ENCODE data around the gene KCNJ3. TPM values are rescaled to one million over a fixed set of nuclear protein-coding genes. Genes with fewer than 3 reads are reported as not detected.

The KCNJ3 gene
- total RNA-seq, 1 donor from 2014 or later, result 4.2 TPM

DNA sequence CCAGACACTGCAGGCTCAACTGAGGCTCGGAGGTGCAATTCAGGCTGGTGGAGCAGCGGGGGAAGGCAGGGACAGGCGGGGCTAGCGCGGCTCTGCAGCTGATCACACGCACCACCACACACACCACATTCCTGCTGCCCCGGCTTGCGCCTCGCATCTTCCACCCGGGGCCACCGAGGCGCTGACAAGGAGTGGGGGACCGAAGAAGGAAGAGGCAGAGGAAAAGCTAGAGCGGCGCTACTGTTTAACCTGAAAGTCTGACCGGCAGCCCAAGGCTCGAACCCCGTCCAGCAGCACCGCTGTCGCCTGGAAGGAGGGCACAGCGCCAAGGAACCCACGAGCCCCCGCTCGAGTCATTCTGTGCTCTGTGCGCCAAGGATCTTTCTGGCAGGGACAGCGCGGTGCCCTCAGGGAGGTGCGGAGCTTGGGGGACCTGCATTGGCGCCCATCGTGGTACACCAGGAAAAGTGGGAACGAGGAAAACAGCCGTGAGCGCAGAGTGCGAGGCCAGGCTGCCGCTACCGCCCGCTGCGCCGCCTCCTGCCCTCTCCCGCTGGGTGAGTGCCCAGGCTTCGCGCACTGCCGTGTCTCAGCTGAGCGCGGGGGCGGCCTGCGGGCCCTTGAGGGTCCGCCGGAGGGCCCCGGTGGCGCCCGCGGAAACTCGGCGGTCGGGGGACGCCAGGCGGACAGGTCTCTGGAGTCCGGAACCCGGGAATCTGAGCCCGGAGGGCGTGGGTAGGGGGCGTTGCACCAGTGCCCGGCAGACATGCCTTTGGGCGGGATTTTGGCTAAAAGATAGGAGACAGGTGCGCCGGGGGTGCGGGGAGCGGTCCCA, 860 bp upstream of the KCNJ3 start:
- intact Hi-C loops (cut with DNase I), result no loop called here
- H3K27ac ChIP-seq, result no peak overlapping the region
- H3K4me3 ChIP-seq, result peak overlapping the region; percentile 30 to 43

DNA sequence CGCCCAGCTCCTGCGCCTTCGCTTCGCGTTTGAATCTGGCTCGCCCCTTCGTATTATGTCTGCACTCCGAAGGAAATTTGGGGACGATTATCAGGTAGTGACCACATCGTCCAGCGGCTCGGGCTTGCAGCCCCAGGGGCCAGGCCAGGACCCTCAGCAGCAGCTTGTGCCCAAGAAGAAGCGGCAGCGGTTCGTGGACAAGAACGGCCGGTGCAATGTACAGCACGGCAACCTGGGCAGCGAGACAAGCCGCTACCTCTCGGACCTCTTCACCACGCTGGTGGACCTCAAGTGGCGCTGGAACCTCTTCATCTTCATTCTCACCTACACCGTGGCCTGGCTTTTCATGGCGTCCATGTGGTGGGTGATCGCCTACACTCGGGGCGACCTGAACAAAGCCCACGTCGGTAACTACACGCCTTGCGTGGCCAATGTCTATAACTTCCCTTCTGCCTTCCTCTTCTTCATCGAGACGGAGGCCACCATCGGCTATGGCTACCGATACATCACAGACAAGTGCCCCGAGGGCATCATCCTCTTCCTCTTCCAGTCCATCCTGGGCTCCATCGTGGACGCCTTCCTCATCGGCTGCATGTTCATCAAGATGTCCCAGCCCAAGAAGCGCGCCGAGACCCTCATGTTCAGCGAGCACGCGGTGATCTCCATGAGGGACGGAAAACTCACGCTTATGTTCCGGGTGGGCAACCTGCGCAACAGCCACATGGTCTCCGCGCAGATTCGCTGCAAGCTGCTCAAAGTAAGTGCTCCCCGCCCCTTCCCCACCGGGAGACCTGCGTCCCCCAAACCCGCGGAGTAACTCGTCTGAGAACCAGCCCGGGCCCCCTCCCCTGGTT, 453 bp downstream of the KCNJ3 start:
- no peak overlapping the region for H3K27ac ChIP-seq
- TF ChIP-seq POLR2AphosphoS5 (IDR thresholded peaks at IDR 0.05; ENCODE audit: insufficient read depth in 1 of 2, low read depth in 1 of 2), result no peak
- TF ChIP-seq, protein P1, sequence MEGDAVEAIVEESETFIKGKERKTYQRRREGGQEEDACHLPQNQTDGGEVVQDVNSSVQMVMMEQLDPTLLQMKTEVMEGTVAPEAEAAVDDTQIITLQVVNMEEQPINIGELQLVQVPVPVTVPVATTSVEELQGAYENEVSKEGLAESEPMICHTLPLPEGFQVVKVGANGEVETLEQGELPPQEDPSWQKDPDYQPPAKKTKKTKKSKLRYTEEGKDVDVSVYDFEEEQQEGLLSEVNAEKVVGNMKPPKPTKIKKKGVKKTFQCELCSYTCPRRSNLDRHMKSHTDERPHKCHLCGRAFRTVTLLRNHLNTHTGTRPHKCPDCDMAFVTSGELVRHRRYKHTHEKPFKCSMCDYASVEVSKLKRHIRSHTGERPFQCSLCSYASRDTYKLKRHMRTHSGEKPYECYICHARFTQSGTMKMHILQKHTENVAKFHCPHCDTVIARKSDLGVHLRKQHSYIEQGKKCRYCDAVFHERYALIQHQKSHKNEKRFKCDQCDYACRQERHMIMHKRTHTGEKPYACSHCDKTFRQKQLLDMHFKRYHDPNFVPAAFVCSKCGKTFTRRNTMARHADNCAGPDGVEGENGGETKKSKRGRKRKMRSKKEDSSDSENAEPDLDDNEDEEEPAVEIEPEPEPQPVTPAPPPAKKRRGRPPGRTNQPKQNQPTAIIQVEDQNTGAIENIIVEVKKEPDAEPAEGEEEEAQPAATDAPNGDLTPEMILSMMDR (IDR thresholded peaks at IDR 0.05), result no peak
- no peak for TF ChIP-seq POLR2A (IDR thresholded peaks at IDR 0.05)
- DNase-seq (ENCODE audit: extremely low spot score in 2 of 2), result no peak
- no peaks in the 10 kb centered on the region for H3K36me3 ChIP-seq
- peak overlapping the region; percentile 30 to 43 for H3K4me3 ChIP-seq
- H3K4me1 ChIP-seq, result peaks cover 5% of the 10 kb centered on the region
- intact Hi-C loops (cut with DNase I), result no loop called here
- H3K9me3 ChIP-seq, result no peaks in the 10 kb centered on the region
- H3K27me3 ChIP-seq, result no peaks in the 10 kb centered on the region

More for the DNA sequence above, 860 bp upstream of the KCNJ3 start:
- no peaks in the 10 kb centered on the region for H3K9me3 ChIP-seq
- TF ChIP-seq POLR2A (IDR thresholded peaks at IDR 0.05) (no peak), POLR2AphosphoS5 (IDR thresholded peaks at IDR 0.05; ENCODE audit: insufficient read depth in 1 of 2, low read depth in 1 of 2) (no peak)
- TF ChIP-seq, protein P1 (IDR thresholded peaks at IDR 0.05), result no peak
- H3K36me3 ChIP-seq, result no peaks in the 10 kb centered on the region
- DNase-seq (ENCODE audit: extremely low spot score in 2 of 2), result no peak
- no peaks in the 10 kb centered on the region for H3K27me3 ChIP-seq
- peaks cover 5% of the 10 kb centered on the region for H3K4me1 ChIP-seq

DNA sequence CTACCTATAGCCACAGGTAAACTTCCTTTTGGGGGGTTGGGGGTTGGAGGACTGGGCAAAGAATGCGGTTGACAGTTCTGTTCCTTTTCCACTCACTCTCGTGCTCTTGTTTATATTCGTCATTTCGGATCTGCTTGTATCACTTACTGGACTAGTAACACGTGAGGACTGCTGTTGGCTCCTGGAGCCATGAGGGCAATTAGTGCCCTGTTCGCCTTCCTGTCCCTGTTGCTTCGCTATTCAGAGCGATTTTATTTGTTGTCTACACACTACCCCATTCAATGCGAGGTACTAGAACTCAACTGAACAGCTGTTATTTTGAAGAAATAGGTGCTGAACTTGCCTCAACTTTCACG, 1.1 kb downstream of the KCNJ3 start:
- no peaks in the 10 kb centered on the region for H3K27me3 ChIP-seq
- DNase-seq (ENCODE audit: extremely low spot score in 2 of 2), result no peak
- no peaks in the 10 kb centered on the region for H3K36me3 ChIP-seq
- peak overlapping the region; percentile 30 to 43 for H3K4me3 ChIP-seq
- intact Hi-C loops (cut with DNase I), result no loop called here
- peaks cover 5% of the 10 kb centered on the region for H3K4me1 ChIP-seq
- H3K27ac ChIP-seq, result no peak overlapping the region
- TF ChIP-seq, protein P1 (IDR thresholded peaks at IDR 0.05), result no peak
- TF ChIP-seq POLR2A (IDR thresholded peaks at IDR 0.05), result no peak
- no peak for TF ChIP-seq POLR2AphosphoS5 (IDR thresholded peaks at IDR 0.05; ENCODE audit: insufficient read depth in 1 of 2, low read depth in 1 of 2)
- H3K9me3 ChIP-seq, result no peaks in the 10 kb centered on the region

DNA sequence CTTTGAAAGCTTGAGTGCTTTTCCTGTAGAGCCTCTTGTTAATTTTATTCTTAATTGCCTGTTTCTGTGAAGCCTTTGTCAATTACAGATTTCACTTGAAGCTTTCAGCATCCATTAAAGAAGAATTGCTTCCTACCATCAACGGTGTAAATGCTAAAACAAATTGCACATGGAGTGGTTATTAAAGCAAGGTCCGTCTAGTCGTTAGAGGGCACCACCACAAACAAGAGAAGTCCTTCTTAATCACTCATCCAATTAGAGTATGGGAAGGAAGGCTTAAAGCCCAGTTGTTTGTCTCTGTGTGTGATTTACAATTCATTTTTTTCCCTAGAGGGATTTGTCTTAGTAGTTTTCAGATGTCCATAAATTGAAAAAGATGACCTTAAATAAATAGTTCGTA, 1.6 kb downstream of the KCNJ3 start:
- H3K27me3 ChIP-seq, result no peaks in the 10 kb centered on the region
- H3K4me3 ChIP-seq, result no peak overlapping the region
- intact Hi-C loops (cut with DNase I), result no loop called here
- no peaks in the 10 kb centered on the region for H3K36me3 ChIP-seq
- DNase-seq (ENCODE audit: extremely low spot score in 2 of 2), result no peak
- TF ChIP-seq POLR2A (IDR thresholded peaks at IDR 0.05) (no peak), POLR2AphosphoS5 (IDR thresholded peaks at IDR 0.05; ENCODE audit: insufficient read depth in 1 of 2, low read depth in 1 of 2) (no peak)
- TF ChIP-seq, protein P1 (IDR thresholded peaks at IDR 0.05), result no peak
- H3K27ac ChIP-seq, result no peak overlapping the region
- H3K4me1 ChIP-seq, result peaks cover 5% of the 10 kb centered on the region
- H3K9me3 ChIP-seq, result no peaks in the 10 kb centered on the region

Measured in vagina (tissue), 2 donors.